PC-9 (cell line): Measurements from ENCODE around the gene CUX1. TPM values are rescaled to one million over a fixed set of nuclear protein-coding genes. Genes with fewer than 3 reads are reported as not detected.
"Not testable (repeated sequence)": the region's sequence is repeated elsewhere in the genome, so short reads cannot be mapped to it uniquely, and the experiment has no call there.

Source experiments
- BruUV-seq: library from RNA; stranded (reverse); fragments of 400-500 nt; replicated peaks from 2 replicates; lab custom pipeline; 2021; lab: Mats Ljungman, UMichigan
- CTCF ChIA-PET: fragments of 300-600 bp; sonication (Branson Sonifier 250); formaldehyde crosslinking; loops from one replicate; lab custom pipeline; 2022; ENCODE audit warnings: antibody characterized with exemption; lab: Charles Lee
- POLR2A ChIA-PET: fragments of 300-600 bp; sonication (Branson Sonifier 250); formaldehyde crosslinking; loops from one replicate; lab custom pipeline; 2022; ENCODE audit warnings: antibody characterized with exemption; ENCODE audit not compliant: unreplicated experiment; lab: Charles Lee
- DNase-seq, 2 experiments: peaks; one replicate each; pipeline versions ENCODE4 v3.0.0 to v3.0.0-alpha.2; 2015 to 2022; ENCODE audit warnings: mixed read lengths in 1 of 2
- H2AFZ ChIP-seq: fragments of 200-600 bp; sonication (generic); 2 replicates; pipeline ENCODE4 v1.8.1; 2017; ENCODE audit warnings: antibody characterized with exemption
- H3F3A ChIP-seq: fragments of 200-600 bp; sonication (generic); 2 replicates; pipeline ENCODE4 v1.8.1; 2017; ENCODE audit warnings: antibody characterized with exemption, mild to moderate bottlenecking, low read depth; ENCODE audit not compliant: insufficient read depth
- H3K27ac ChIP-seq: fragments of 200-600 bp; sonication (generic); 2 replicates; pipeline ENCODE4 v1.6.1; 2016; ENCODE audit warnings: mixed run types
- H3K27me3 ChIP-seq: fragments of 200-600 bp; sonication (generic); 2 replicates; pipeline ENCODE4 v1.6.1; 2016; ENCODE audit warnings: low read depth, mixed run types; ENCODE audit not compliant: insufficient read depth
- H3K36me3 ChIP-seq: fragments of 200-600 bp; sonication (generic); 2 replicates; pipeline ENCODE4 v1.6.1; 2016; ENCODE audit warnings: low read depth, mixed run types
- H3K4me1 ChIP-seq: fragments of 200-600 bp; sonication (generic); replicated peaks from 2 replicates; pipeline ENCODE4 v1.6.1; 2016; ENCODE audit warnings: mixed run types; ENCODE audit not compliant: insufficient read depth
- H3K4me2 ChIP-seq: fragments of 200-600 bp; sonication (generic); 2 replicates; pipeline ENCODE4 v1.6.1; 2017; ENCODE audit warnings: mixed run types
- H3K4me3 ChIP-seq: fragments of 200-600 bp; sonication (generic); 2 replicates; pipeline ENCODE4 v1.6.1; 2016; ENCODE audit warnings: mixed run types
- H3K79me2 ChIP-seq: fragments of 200-600 bp; sonication (generic); 2 replicates; pipeline ENCODE4 v1.6.1; 2017; ENCODE audit warnings: low read depth, mixed run types
- H3K9me2 ChIP-seq: fragments of 200-600 bp; sonication (generic); 2 replicates; pipeline ENCODE4 v1.8.1; 2017; ENCODE audit warnings: mild to moderate bottlenecking; ENCODE audit not compliant: insufficient read depth
- H3K9me3 ChIP-seq: fragments of 200-600 bp; sonication (generic); 2 replicates; pipeline ENCODE4 v1.8.1; 2016; ENCODE audit warnings: low read depth; ENCODE audit not compliant: insufficient read depth
- H4K20me1 ChIP-seq: fragments of 200-600 bp; sonication (generic); 2 replicates; pipeline ENCODE4 v1.8.1; 2017; ENCODE audit not compliant: insufficient read depth
- CTCF ChIP-seq: fragments of 200-600 bp; sonication (generic); conservative IDR thresholded peaks from 2 replicates; pipeline ENCODE4 v1.6.1; 2017; ENCODE audit warnings: mixed run types, antibody characterized with exemption, mild to moderate bottlenecking, moderate library complexity
- EZH2 ChIP-seq: fragments of 200-600 bp; sonication (generic); IDR thresholded peaks from 2 replicates; pipeline ENCODE4 v1.8.0; 2017; ENCODE audit warnings: antibody characterized with exemption, low read depth
- intact Hi-C: fragments of 100-400 bp; cut with micrococcal nuclease; formaldehyde crosslinking; loops from one replicate; pipeline ENCODE4 v1.10.0; 2022; ENCODE audit not compliant: unreplicated experiment
- total RNA-seq: library from RNA; stranded (reverse); gene quantifications from 2 replicates; pipeline ENCODE4 v1.2.3, GENCODE V29; 2021

Gene CUX1
- total RNA-seq, 1 experiment from 2014 or later, result 83.3 TPM

- intact Hi-C loops, result no loop called here
- H3K36me3 ChIP-seq, result no peaks in the 10 kb centered on the region
- CTCF ChIA-PET, result no interaction called here
- H3K4me2 ChIP-seq, result no peak overlapping the region
- no peaks in the 10 kb centered on the region for H3K27me3 ChIP-seq
- POLR2A ChIA-PET, result no interaction called here
- no peak overlapping the region for H3K4me3 ChIP-seq
- no peak overlapping the region for H3K27ac ChIP-seq
- no peaks in the 10 kb centered on the region for H3K9me3 ChIP-seq
- H4K20me1 ChIP-seq, result no peaks in the 10 kb centered on the region
- no peaks in the 10 kb centered on the region for H3F3A ChIP-seq
- H3K79me2 ChIP-seq, result no peaks in the 10 kb centered on the region
- H3K4me1 ChIP-seq, result no peaks in the 10 kb centered on the region
- no peak overlapping the region for H2AFZ ChIP-seq
- H3K9me2 ChIP-seq, result no peaks in the 10 kb centered on the region
- BruUV-seq, result no TSS peak
- no peak for DNase-seq
- TF ChIP-seq CTCF (no peak), EZH2 (no peak)
Observed at GRCh38 chr7:102180727-102181126, 363.3 kb downstream of the CUX1 start.

- H3K79me2 ChIP-seq, result no peaks in the 10 kb centered on the region
- no peaks in the 10 kb centered on the region for H3F3A ChIP-seq
- no peaks in the 10 kb centered on the region for H4K20me1 ChIP-seq
- H3K27ac ChIP-seq, result no peak overlapping the region
- H3K4me3 ChIP-seq, result no peak overlapping the region
- no peaks in the 10 kb centered on the region for H3K4me1 ChIP-seq
- ChIA-PET CTCF (no interaction called here), POLR2A (no interaction called here)
- no peaks in the 10 kb centered on the region for H3K36me3 ChIP-seq
- H2AFZ ChIP-seq, result no peak overlapping the region
- H3K4me2 ChIP-seq, result no peak overlapping the region
- no peaks in the 10 kb centered on the region for H3K9me3 ChIP-seq
- no TSS peak for BruUV-seq
- no peaks in the 10 kb centered on the region for H3K9me2 ChIP-seq
- no peak for DNase-seq
- intact Hi-C loops, result no loop called here
- TF ChIP-seq EZH2 (no peak), CTCF (no peak)
- no peaks in the 10 kb centered on the region for H3K27me3 ChIP-seq
Observed at GRCh38 chr7:102181517-102181916, 364.1 kb downstream of the CUX1 start.

- H2AFZ ChIP-seq, result no peak overlapping the region
- no peaks in the 10 kb centered on the region for H3K9me3 ChIP-seq
- no peaks in the 10 kb centered on the region for H3K9me2 ChIP-seq
- no peaks in the 10 kb centered on the region for H3K27me3 ChIP-seq
- no peaks in the 10 kb centered on the region for H3K4me1 ChIP-seq
- intact Hi-C loops, result no loop called here
- no peaks in the 10 kb centered on the region for H4K20me1 ChIP-seq
- BruUV-seq, result no TSS peak
- DNase-seq, result no peak
- H3K27ac ChIP-seq, result no peak overlapping the region
- no peak overlapping the region for H3K4me2 ChIP-seq
- no peaks in the 10 kb centered on the region for H3K79me2 ChIP-seq
- no peaks in the 10 kb centered on the region for H3F3A ChIP-seq
- no peaks in the 10 kb centered on the region for H3K36me3 ChIP-seq
- CTCF ChIA-PET, result no interaction called here
- H3K4me3 ChIP-seq, result no peak overlapping the region
- TF ChIP-seq CTCF, result no peak
- no peak for TF ChIP-seq EZH2
- POLR2A ChIA-PET, result no interaction called here
Observed at GRCh38 chr7:102182016-102182415, 364.6 kb downstream of the CUX1 start.

GRCh38 chr7:102183848-102184247, 366.4 kb downstream of the CUX1 start:
- H3K4me3 ChIP-seq, H3K9me2 ChIP-seq, H3K4me1 ChIP-seq, H3K27ac ChIP-seq, H3K27me3 ChIP-seq, H4K20me1 ChIP-seq, POLR2A ChIA-PET, BruUV-seq, H3F3A ChIP-seq, CTCF ChIA-PET, DNase-seq, intact Hi-C loops, H3K9me3 ChIP-seq, H3K4me2 ChIP-seq, H2AFZ ChIP-seq, H3K36me3 ChIP-seq, H3K79me2 ChIP-seq: not testable (repeated sequence)
